GM12801 (cell line): ENCODE data around the gene CCDC51.

ENCODE experiments used
- TF ChIP-seq, protein P1 (sequence below): IDR thresholded peaks from one replicate; pipeline ENCODE4 v1.5.1; 2011; ENCODE audit warnings: control low read depth; ENCODE audit not compliant: insufficient read length; ENCODE audit errors: extremely low read depth

CCDC51 gene

DNA sequence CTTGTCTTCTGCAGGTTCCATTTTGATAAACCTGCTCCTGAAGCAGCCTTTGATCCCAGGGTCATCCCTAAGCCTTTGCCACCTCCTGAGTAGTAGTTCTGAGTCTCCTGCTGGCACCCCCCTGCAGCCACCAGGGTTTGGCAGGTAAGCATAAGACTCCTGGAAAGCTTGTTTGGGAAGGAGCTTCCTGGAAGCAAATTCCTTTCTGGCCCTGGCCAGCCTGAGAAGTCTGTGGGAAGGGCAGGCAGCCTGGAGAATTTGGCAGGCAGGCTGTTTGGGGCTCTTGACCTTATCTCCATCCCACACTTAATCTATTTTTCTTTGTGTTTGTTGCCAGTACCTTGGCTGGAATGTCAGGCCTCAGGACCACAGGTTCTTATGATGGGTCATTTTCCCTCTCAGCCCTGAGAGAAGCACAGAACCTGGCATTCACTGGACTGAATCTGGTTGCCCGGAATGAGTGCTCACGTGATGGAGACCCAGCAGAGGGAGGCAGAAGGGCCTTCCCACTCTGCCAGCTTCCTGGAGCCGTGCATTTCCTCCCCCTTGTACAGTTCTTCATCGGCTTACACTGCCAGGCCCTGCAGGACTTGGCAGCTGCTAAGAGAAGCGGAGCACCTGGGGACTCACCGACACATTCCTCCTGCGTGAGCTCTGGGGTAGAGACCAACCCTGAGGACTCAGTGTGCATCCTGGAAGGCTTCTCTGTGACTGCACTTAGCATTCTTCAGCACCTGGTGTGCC, 20.0 kb upstream of the CCDC51 start:
- TF ChIP-seq, protein P1, sequence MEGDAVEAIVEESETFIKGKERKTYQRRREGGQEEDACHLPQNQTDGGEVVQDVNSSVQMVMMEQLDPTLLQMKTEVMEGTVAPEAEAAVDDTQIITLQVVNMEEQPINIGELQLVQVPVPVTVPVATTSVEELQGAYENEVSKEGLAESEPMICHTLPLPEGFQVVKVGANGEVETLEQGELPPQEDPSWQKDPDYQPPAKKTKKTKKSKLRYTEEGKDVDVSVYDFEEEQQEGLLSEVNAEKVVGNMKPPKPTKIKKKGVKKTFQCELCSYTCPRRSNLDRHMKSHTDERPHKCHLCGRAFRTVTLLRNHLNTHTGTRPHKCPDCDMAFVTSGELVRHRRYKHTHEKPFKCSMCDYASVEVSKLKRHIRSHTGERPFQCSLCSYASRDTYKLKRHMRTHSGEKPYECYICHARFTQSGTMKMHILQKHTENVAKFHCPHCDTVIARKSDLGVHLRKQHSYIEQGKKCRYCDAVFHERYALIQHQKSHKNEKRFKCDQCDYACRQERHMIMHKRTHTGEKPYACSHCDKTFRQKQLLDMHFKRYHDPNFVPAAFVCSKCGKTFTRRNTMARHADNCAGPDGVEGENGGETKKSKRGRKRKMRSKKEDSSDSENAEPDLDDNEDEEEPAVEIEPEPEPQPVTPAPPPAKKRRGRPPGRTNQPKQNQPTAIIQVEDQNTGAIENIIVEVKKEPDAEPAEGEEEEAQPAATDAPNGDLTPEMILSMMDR = no peak

- TF ChIP-seq, protein P1 = no peak
Observed at GRCh38 chr3:48459331-48459730, 19.4 kb upstream of the CCDC51 start.

DNA sequence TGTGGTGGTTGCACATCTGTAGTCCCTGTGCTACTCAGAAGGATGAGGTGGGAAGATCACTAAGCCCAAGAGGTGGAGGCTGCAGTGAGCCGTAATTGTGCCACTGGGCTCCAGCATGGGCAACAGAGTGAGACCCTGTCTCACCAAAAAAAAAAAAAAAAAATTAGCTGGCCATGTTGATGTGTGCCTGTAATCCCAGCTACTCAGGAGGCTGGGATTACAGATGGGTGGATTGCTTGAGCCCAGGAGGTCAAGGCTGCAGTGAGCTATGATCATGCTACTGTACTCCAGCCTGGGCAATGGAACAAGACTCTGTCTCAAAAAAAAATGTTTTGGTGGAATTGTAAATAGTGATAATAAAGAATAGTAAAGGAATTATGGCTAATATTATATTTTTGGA, 16.5 kb upstream of the CCDC51 start:
- TF ChIP-seq, protein P1 = no peak

GRCh38 chr3:48451270-48451669, 11.4 kb upstream of the CCDC51 start:
- TF ChIP-seq, protein P1 = no peak

- TF ChIP-seq, protein P1 = no peak
Observed at GRCh38 chr3:48446425-48447193, 6.7 kb upstream of the CCDC51 start, which contains the start of gene ATRIP. TSS of gene ATRIP (plus strand) at chr3:48446737. CDS start at chr3:48446846, 109 bp downstream.

DNA sequence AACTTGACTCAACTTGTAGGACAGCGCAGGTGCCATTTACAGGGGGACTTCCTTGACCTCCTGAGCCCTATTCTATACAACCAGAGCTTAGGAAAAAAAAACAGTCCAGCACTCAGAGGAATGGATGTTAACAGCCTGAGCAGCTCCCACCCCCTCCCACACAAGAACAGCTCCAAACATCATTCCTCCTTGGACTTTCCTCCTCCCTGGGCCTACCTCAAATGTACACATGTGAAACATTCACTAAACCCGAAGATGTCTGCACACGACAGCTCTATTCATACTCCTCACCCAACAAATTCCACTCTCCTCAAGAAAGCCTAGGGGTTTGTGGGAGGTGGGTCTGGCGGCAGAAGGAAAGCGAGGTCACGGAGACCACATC, 6.1 kb upstream of the CCDC51 start:
- TF ChIP-seq, protein P1 = no peak

- TF ChIP-seq, protein P1 = no peak
Observed at GRCh38 chr3:48445277-48445882, 5.5 kb upstream of the CCDC51 start.
